HUES6 (cell line): ENCODE data around the gene ADO.

Source experiments
- H3K27ac ChIP-seq: 2 replicates; pipeline ENCODE4 v1.7.0; 2013; ENCODE audit warnings: low read depth, mild to moderate bottlenecking, low read length, inconsistent platforms
- H3K27me3 ChIP-seq: 2 replicates; pipeline ENCODE4 v1.6.1; 2013; ENCODE audit warnings: low read length; ENCODE audit not compliant: control insufficient read depth, insufficient read depth
- H3K36me3 ChIP-seq: 2 replicates; pipeline ENCODE4 v1.6.1; 2013; ENCODE audit warnings: low read length; ENCODE audit not compliant: control insufficient read depth, insufficient read depth
- H3K4me1 ChIP-seq: 2 replicates; pipeline ENCODE4 v1.6.1; 2013; ENCODE audit warnings: low read length; ENCODE audit not compliant: control insufficient read depth, insufficient read depth
- H3K4me3 ChIP-seq: 2 replicates; pipeline ENCODE4 v1.5.1; 2013; ENCODE audit warnings: low read depth, low read length
- H3K9ac ChIP-seq: one replicate; pipeline ENCODE4 v1.6.1; 2013; ENCODE audit warnings: mild to moderate bottlenecking, low read length
- H3K9me3 ChIP-seq: 2 replicates; pipeline ENCODE4 v1.6.1; 2013; ENCODE audit warnings: low read depth, low read length; ENCODE audit not compliant: control insufficient read depth, insufficient read depth

Gene ADO

DNA sequence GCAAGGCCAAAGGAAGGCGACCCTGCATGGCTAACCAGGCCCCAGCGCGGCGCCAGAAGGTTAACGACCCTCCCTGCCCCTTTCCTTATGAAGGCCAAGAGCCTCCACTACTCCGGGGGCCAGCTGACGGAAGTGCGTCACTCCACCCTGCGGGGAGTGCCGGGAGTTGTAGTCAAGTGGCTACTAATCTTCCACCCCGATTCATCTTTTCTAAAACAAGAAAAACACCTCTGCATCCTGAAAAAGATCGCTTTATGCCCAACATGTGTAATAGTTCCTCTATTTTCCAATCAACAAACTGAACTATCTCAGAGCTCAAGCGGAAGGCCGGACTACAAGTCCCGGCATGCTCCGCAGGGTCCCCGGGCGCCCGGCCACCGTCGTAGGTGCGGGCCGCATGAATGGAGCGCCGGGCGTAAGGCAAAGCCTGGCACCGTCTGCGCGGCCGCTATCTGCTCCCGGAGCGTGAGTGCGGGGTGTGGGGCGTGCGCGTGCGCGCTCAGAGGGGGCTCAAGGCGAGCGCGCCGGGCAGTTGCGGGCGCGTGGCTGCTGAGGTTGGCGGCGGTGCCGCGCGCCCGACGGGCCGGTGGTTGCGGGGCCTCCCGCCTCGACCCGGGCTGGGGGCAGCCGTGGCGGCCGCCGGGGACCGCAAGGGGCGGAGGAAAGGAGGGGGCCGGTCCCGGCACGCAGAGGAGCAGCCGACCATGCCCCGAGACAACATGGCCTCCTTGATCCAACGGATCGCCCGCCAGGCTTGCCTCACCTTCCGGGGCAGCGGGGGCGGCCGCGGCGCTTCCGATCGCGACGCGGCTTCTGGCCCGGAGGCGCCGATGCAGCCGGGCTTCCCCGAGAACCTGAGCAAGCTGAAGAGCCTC is at the start of gene ADO:
Gene ADO, plus strand, starts transcription at position 365 of the 875 bp plus-strand sequence. Its CDS starts 340 bp downstream, at position 705.
- peak within 1 kb of the TSS; percentile 94 for H3K27ac ChIP-seq
- no peaks in the 10 kb centered on the region for H3K9me3 ChIP-seq
- H3K4me3 ChIP-seq: peak within 1 kb of the TSS; percentile 99
- H3K36me3 ChIP-seq: no peaks in the 10 kb centered on the region
- no peaks in the 10 kb centered on the region for H3K27me3 ChIP-seq
- peak within 1 kb of the TSS; percentile 90 for H3K9ac ChIP-seq
- peaks cover 19% of the 10 kb centered on the region for H3K4me1 ChIP-seq

DNA sequence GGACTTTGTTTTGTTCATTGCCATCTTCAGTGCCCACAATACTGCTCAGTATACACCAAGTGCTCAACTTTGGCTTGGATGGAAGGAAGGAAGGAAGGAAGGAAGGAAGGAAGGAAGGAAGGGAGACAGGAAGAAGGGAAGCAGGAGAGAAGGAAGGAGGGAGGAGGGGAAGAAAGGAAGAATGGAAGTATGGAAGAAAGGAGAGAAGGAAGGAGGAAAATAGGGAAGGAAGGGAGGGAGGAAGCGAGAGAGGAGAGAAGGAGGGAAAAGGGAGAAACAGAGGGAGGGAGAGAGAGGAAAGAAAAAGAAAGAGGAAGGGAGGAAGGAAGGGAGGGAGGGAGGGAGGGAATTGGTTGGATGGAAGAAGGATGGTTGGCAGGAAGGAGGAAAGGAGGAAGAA is 49.6 kb upstream of the ADO start:
- peaks cover 1% of the 10 kb centered on the region; the same call in 1 of the 2 replicates for H3K4me1 ChIP-seq
- no peak overlapping the region for H3K27ac ChIP-seq
- H3K9me3 ChIP-seq: no peaks in the 10 kb centered on the region
- no peaks in the 10 kb centered on the region for H3K36me3 ChIP-seq
- H3K27me3 ChIP-seq: no peaks in the 10 kb centered on the region
- H3K9ac ChIP-seq: no peak overlapping the region
- H3K4me3 ChIP-seq: no peak overlapping the region

DNA sequence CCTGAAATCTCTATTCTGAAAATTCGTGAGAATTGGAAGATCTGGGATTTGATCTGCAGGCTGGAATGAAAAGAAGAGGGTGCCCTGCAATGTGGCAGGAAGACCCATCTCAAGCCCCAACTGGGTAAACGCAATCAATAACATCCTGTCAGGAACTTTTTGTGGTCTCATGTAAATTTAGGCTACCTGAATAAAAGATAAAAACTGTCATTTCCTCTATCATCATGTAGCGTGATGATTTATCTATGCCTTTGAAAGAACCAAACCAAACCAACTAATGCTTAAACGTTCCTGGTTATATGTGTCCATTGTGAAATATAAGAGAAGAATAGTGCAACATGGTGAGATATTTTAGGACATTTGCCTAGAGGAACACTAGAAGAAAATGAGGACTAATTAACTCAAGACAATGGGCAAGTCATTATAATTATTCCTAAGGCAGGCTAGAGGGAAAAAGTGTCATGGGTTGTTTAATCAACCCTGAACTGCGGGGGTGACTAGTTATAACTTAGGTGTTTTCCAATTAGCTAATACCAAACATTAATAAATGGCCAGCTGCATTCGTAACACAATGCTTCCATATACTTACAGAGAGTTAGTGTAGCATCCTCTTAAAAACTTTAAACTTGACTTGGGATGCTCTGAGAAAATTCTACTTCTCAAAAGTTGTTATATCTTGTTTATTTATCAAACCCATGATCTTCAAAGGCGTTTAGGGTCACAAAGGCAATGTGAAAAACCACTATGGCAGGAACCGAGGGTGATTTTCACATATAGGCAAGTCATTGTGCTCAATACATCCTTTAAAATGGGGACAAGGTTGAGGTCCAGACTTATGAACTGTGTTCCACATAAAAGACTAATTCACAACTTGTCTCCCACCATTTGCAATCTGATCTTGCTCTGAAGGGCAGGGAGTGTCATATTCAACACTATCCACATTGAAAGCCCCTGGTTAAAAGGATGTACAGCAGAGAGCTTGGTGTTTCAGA is 48.6 kb upstream of the ADO start:
- Histone ChIP-seq H3K9ac (no peak overlapping the region), H3K9me3 (no peaks in the 10 kb centered on the region), H3K27ac (no peak overlapping the region), H3K36me3 (no peaks in the 10 kb centered on the region), H3K4me1 (peaks cover 11% of the 10 kb centered on the region), H3K4me3 (no peak overlapping the region), H3K27me3 (no peaks in the 10 kb centered on the region)

DNA sequence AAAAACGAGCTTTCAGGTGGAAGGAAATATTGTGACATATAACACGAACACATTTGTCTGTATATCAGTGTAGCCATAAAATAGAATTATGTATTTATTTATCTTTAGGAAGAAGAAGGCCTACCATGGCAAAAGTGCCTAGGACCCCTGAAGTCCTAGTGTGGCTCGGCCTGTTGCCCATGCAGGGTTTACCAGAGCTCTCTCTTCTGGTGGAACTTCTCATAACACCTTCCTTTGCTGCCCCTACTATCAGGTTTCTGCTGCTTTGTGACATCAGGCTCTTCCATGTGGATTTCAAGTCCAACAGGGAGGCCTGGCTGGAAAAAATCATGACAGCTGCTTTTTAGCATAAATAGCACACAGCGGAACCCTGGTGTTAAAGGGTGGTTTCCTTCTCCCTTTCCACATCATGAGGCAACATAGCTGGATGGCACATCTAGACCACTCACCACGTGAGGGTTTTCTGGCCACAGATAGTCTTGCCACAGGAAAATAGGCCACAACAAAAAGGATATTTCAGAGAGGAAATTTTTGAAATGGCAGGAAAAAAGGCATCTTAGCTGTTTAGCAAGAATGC is 44.8 kb upstream of the ADO start:
- peaks cover 16% of the 10 kb centered on the region for H3K4me1 ChIP-seq

DNA sequence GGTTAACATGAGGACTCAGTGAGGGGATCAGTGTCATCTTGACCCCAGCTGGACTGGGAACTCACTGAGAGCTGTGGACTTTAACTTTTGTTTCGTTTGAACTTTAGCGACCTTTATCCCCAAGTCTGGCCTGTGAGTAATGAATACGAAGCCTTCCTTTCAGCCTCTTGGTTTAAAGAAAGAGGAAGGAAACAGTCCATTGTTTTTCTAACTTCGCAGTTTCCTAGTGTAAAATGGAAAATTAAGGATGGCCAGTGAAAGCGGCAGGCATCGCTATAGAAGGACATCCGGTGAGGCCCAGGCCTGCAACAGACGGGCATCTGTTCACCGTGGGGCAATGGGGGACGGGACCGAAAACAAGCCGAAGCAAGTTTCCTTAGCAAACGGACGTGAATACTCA is 44.1 kb upstream of the ADO start:
- Histone ChIP-seq H3K4me1 (peaks cover 16% of the 10 kb centered on the region), H3K27me3 (no peaks in the 10 kb centered on the region), H3K27ac (no peak overlapping the region), H3K36me3 (no peaks in the 10 kb centered on the region), H3K4me3 (no peak overlapping the region), H3K9ac (no peak overlapping the region), H3K9me3 (no peaks in the 10 kb centered on the region)

More for the DNA sequence above, 44.8 kb upstream of the ADO start:
- no peaks in the 10 kb centered on the region for H3K36me3 ChIP-seq
- H3K27me3 ChIP-seq: no peaks in the 10 kb centered on the region
- H3K27ac ChIP-seq: no peak overlapping the region
- H3K4me3 ChIP-seq: no peak overlapping the region
- no peak overlapping the region for H3K9ac ChIP-seq
- H3K9me3 ChIP-seq: no peaks in the 10 kb centered on the region

DNA sequence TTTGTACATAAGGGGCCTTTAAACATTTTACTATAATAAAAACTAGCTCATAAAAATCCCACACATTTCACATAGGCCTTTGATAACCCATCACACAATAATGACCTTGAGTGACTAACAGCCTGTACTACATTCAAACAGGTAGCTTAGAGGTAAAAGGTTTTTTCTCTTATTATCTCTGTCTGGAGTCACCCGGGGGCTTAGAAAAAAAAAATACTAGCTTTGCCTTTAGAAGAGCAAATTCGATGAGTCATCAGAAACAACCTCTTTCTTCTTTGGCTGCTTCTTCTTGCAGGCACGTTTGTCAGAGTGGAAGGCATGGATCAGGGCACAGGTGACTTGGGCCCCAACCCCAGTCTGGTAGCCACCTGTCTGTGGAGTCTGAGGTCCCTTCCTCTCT is 43.4 kb upstream of the ADO start:
- Histone ChIP-seq H3K4me1 (peaks cover 16% of the 10 kb centered on the region), H3K9me3 (no peaks in the 10 kb centered on the region), H3K27me3 (no peaks in the 10 kb centered on the region), H3K4me3 (no peak overlapping the region), H3K9ac (no peak overlapping the region), H3K27ac (no peak overlapping the region), H3K36me3 (no peaks in the 10 kb centered on the region)

DNA sequence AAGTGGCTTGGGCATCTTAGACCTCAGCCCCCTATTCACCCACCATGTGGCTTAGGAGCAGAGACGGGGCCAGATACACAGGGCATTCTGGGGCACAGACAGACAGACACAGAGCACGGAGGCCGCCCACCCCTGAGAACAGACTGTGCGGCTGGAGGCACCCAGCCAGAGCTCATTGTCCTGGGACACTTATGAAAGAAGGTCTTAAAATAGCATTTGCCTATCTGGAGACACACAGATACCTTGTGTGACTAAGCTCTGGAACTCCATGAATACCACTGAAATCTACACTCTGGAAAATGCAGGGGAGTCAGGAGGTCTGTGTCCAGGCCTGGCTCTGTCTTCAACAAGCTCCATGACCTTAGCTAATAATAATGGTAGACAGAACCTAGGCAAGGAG is 41.4 kb upstream of the ADO start:
- H3K27ac ChIP-seq: no peak overlapping the region
- H3K4me3 ChIP-seq: no peak overlapping the region
- H3K27me3 ChIP-seq: no peaks in the 10 kb centered on the region
- no peaks in the 10 kb centered on the region for H3K9me3 ChIP-seq
- peaks cover 16% of the 10 kb centered on the region for H3K4me1 ChIP-seq
- no peak overlapping the region for H3K9ac ChIP-seq
- no peaks in the 10 kb centered on the region for H3K36me3 ChIP-seq

DNA sequence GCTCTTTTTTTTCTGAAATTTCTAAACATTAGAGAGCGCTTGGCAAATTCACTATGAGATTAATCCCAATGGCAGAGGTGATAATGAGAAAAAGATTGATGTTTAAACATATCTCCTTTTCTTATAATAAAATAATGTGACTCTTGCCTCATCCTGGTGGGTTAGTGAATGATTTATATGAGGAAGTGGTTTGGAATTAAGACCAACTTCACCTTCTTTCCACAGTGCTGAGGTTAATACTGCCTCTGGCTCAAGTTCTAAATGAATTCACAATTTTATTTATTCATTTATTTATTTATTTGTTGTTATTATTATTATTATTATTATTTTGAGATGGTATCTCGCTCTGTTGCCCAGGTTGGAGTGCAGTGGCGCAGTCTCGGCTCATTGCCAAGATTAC is 40.5 kb upstream of the ADO start:
- Histone ChIP-seq H3K4me3 (no peak overlapping the region), H3K9me3 (no peaks in the 10 kb centered on the region), H3K27me3 (no peaks in the 10 kb centered on the region), H3K36me3 (no peaks in the 10 kb centered on the region), H3K9ac (no peak overlapping the region), H3K4me1 (peaks cover 16% of the 10 kb centered on the region), H3K27ac (no peak overlapping the region)

DNA sequence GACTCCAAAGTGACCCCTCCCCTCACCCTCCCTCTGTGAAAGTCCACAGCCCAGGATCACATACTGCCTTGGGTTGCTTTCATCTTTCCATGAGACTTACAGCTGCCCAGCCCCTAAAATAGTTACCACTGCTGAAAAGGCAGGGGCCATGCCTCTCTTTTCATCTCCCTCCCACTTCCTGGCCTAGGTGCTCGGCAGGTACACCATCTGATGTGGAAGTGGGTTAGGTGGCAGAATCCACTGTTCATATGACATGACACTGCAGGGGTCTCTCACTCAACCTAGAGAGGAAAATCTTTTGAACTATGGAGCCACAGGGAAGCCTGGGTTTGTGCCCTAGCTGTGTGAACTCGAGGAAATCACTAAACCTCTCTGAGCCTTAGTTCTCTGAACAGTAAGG is 38.8 kb upstream of the ADO start:
- H3K4me3 ChIP-seq: no peak overlapping the region
- H3K27me3 ChIP-seq: no peaks in the 10 kb centered on the region
- H3K27ac ChIP-seq: no peak overlapping the region
- no peaks in the 10 kb centered on the region for H3K36me3 ChIP-seq
- H3K4me1 ChIP-seq: peaks cover 17% of the 10 kb centered on the region
- H3K9me3 ChIP-seq: no peaks in the 10 kb centered on the region
- H3K9ac ChIP-seq: no peak overlapping the region

DNA sequence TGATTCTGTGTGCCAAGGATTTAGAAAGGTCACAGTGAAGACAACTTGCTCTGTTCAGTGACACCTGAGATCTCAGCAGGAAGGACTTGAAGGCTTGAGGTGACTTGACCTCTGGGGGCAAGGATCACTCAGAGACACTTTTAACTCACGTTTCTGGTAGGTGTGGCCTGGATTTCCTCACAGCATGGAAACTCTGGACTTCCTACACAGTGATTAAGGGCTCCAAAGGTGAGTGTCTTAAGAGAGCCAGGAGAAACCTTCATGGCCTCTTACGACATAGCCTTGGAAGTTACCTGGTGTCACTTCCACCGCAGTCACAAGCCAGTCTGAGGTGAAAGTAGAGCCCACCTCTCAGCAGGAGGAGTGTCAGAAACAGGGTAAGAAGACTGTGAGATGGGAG is 38.1 kb upstream of the ADO start:
- Histone ChIP-seq H3K9ac (no peak overlapping the region), H3K4me1 (peaks cover 10% of the 10 kb centered on the region), H3K27ac (no peak overlapping the region), H3K27me3 (no peaks in the 10 kb centered on the region), H3K4me3 (no peak overlapping the region), H3K36me3 (no peaks in the 10 kb centered on the region), H3K9me3 (no peaks in the 10 kb centered on the region)
